ENCODE data around the gene PCDHGA7.
"Not testable (repeated sequence)": the region's sequence is repeated elsewhere in the genome, so short reads cannot be mapped to it uniquely, and the experiment has no call there.

Gene PCDHGA7

GRCh38 chr5:141399555-141400258 lies 17.2 kb downstream of the PCDHGA7 start:
- no peak overlapping the region for H3K27ac ChIP-seq
- TF ChIP-seq CTCF (conservative IDR thresholded peaks at IDR 0.05) (no peak), ZFX (IDR thresholded peaks at IDR 0.05) (no peak)

GRCh38 chr5:141402553-141403243 lies 20.2 kb downstream of the PCDHGA7 start, which contains the start of gene PCDHGA9:
PCDHGA9 (plus strand) TSS chr5:141402778; CDS start chr5:141402953, 175 bp downstream.
- peak; percentile 80 for TF ChIP-seq CTCF (conservative IDR thresholded peaks at IDR 0.05)
- TF ChIP-seq ZFX (IDR thresholded peaks at IDR 0.05), result no peak
- H3K27ac ChIP-seq, result no peak within 1 kb of the TSS

- no peak overlapping the region for H3K27ac ChIP-seq
- TF ChIP-seq ZFX (IDR thresholded peaks at IDR 0.05) (no peak), CTCF (conservative IDR thresholded peaks at IDR 0.05) (no peak)
Observed at GRCh38 chr5:141403387-141403786, 20.8 kb downstream of the PCDHGA7 start.

- H3K27ac ChIP-seq, result not testable (repeated sequence)
- TF ChIP-seq CTCF (conservative IDR thresholded peaks at IDR 0.05), result peak; percentile 78
Observed at GRCh38 chr5:141407790-141408505, 25.4 kb downstream of the PCDHGA7 start, which contains the start of gene PCDHGB6. PCDHGB6 (plus strand) TSS chr5:141408021; CDS start chr5:141408203, 182 bp downstream.

GRCh38 chr5:141409598-141410306 lies 27.2 kb downstream of the PCDHGA7 start:
- TF ChIP-seq CTCF (conservative IDR thresholded peaks at IDR 0.05) (no peak), ZFX (IDR thresholded peaks at IDR 0.05) (no peak)
- H3K27ac ChIP-seq, result no peak overlapping the region

- no peak overlapping the region for H3K27ac ChIP-seq
- TF ChIP-seq CTCF (conservative IDR thresholded peaks at IDR 0.05) (no peak), ZFX (IDR thresholded peaks at IDR 0.05) (no peak)
Observed at GRCh38 chr5:141411575-141411974, 29.0 kb downstream of the PCDHGA7 start.

Measured in C4-2B (cell line).